Measurements from ENCODE around the gene EPX. TPM values are rescaled to one million over a fixed set of nuclear protein-coding genes. Genes with fewer than 3 reads are reported as not detected.

The EPX gene
- total RNA-seq, 4 donors from 2014 or later, result not detected

GRCh38 chr17:58236394-58236793, 43.9 kb downstream of the EPX start:
- TF ChIP-seq CTCF (IDR thresholded peaks at IDR 0.05; ENCODE audit: low read depth), result no peak

DNA sequence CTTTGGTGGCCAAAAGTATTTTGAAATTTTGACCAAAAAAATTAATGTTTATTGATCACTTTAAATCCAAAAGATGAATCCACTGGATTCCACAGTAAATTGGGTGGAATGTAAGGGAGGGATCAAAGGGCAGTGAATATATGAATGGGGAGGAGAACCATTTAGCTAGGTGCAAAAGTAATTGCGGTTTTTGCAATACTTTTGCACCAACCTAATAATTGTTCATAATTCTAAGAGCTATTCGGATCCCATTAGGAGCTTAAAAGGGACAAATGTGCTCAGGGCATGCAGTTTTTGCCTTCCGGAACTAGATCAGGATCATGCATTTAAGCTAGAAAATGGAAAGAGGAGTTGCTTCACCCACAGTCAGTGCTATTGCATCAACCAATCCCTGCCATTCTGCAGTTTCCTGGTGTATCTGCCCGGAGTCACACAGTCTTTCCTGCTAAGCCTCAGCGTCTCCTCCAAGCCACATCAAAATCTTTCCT, 45.7 kb downstream of the EPX start, which contains the start of gene LPO:
Gene LPO, plus strand, starts transcription at position 438 of the 488 bp plus-strand sequence. CDS start 4,396 bp downstream, outside the sequence.
- no peak for TF ChIP-seq CTCF (IDR thresholded peaks at IDR 0.05; ENCODE audit: low read depth)

- no peak for TF ChIP-seq CTCF (IDR thresholded peaks at IDR 0.05; ENCODE audit: low read depth)
Observed at GRCh38 chr17:58239987-58240386, 47.5 kb downstream of the EPX start.

GRCh38 chr17:58242171-58242784, 49.8 kb downstream of the EPX start:
- TF ChIP-seq CTCF (IDR thresholded peaks at IDR 0.05; ENCODE audit: low read depth), result no peak

GRCh38 chr17:58244963-58245362, 52.4 kb downstream of the EPX start:
- TF ChIP-seq CTCF (IDR thresholded peaks at IDR 0.05; ENCODE audit: low read depth), result no peak

DNA sequence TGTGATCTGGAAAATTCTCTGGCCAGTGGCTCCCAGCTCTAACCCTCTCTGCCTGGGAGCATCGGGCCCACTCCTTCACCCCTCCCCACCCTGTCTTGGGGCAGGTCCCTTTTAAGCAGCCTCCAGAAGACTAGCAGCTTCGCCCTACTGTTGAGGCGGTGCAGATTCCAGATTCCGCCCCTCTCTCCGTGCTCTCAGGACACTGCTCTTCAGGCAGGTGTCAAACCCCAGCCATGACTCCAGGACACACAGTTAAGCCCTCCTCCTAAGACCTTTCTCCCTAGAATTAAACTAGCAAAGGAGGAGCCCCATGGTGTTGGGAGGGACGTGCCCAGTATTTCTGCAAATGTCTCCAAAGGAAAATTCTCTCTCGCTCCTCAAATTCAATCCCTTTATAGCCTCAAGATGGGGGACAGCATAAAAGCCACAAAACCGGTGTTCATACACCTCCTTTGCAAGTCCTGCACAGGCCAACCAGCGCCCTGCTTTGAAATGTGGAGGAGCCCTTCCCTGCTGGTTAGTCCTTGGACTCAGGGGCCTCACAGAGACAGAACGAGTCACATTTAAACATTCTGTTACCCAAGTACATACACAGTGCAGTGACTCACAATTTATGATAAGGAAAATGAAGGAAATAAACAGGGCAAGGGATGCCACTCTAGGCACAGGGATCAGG, 53.0 kb downstream of the EPX start:
- TF ChIP-seq CTCF (IDR thresholded peaks at IDR 0.05; ENCODE audit: low read depth), result no peak

DNA sequence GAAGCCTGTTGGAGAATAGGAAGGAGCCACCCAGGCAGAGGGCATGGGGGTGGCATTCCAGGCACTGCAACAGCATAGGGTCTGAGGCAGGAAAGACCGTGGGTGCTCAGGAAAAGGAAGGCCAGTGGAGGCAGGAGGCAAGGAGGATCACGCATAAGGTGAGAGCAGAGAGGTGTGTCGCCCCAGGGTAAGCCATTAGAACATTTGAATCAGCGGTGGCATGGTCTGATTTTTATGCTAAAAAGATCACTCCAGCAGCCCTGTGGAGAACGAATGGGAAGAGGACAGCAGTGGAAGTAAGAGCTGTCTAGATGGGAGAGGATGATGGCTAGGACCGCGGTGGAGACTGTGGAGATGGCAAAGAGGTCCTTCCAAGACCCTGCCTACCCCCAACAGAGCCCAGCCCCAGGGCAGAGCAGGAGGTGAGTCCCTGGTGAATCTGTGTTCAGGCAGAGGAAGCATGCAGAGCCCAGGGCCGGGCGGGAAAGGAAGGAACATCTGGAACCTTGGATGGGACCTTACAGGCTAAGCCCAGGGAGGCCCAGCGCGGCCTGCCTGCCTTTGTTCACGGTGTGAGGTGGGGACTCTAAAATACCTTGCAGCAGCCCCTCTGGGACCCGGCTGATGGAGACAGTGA, 53.7 kb downstream of the EPX start:
- no peak for TF ChIP-seq CTCF (IDR thresholded peaks at IDR 0.05; ENCODE audit: low read depth)

All from subcutaneous adipose tissue (tissue), 4 donors.